Skeletal muscle tissue (tissue), 4 donors: ENCODE results near the gene ZNF497. TPM values are rescaled to one million over a fixed set of nuclear protein-coding genes. Genes with fewer than 3 reads are reported as not detected.
"Not testable (repeated sequence)": the region's sequence is repeated elsewhere in the genome, so short reads cannot be mapped to it uniquely, and the experiment has no call there.

Experiments used
- H3K27ac ChIP-seq: one replicate; pipeline ENCODE4 v1.7.0; 2013; ENCODE audit warnings: mild to moderate bottlenecking, low read depth, low read length, inconsistent platforms
- H3K27me3 ChIP-seq, 3 donors: one replicate each; pipeline ENCODE4 v1.7.0; 2013; ENCODE audit warnings: low read length in 3 of 3; ENCODE audit not compliant: control insufficient read depth in 3 of 3, insufficient read depth in 3 of 3
- H3K36me3 ChIP-seq, 3 donors: one replicate each; pipeline ENCODE4 v1.7.0; 2013; ENCODE audit warnings: low read length in 3 of 3; ENCODE audit not compliant: control insufficient read depth in 3 of 3, insufficient read depth in 3 of 3
- H3K4me1 ChIP-seq, 3 donors: one replicate each; pipeline ENCODE4 v1.7.0; 2013; ENCODE audit warnings: low read length in 3 of 3, mild to moderate bottlenecking in 3 of 3; ENCODE audit not compliant: control insufficient read depth in 3 of 3, insufficient read depth in 3 of 3
- H3K4me3 ChIP-seq, 3 donors: one replicate each; pipeline ENCODE4 v1.7.0; 2013; ENCODE audit warnings: low read length in 3 of 3
- H3K9ac ChIP-seq, 3 donors: one replicate each; pipeline ENCODE4 v1.7.0; 2013; ENCODE audit warnings: low read length in 3 of 3, mild to moderate bottlenecking in 3 of 3, moderate library complexity in 2 of 3, low read depth in 1 of 3
- H3K9me3 ChIP-seq, 3 donors: one replicate each; pipeline ENCODE4 v1.7.0; 2013; ENCODE audit warnings: low read length in 3 of 3; ENCODE audit not compliant: control insufficient read depth in 3 of 3
- total RNA-seq: library from RNA; depleted of rRNA; stranded (reverse); fragments of >200 nt; gene quantifications from one replicate; pipeline ENCODE4 v1.2.3, GENCODE V29; 2014
- donor health status: Osteomylitis.

The ZNF497 gene
- total RNA-seq, 1 donor from 2014 or later = 2.1 TPM

DNA sequence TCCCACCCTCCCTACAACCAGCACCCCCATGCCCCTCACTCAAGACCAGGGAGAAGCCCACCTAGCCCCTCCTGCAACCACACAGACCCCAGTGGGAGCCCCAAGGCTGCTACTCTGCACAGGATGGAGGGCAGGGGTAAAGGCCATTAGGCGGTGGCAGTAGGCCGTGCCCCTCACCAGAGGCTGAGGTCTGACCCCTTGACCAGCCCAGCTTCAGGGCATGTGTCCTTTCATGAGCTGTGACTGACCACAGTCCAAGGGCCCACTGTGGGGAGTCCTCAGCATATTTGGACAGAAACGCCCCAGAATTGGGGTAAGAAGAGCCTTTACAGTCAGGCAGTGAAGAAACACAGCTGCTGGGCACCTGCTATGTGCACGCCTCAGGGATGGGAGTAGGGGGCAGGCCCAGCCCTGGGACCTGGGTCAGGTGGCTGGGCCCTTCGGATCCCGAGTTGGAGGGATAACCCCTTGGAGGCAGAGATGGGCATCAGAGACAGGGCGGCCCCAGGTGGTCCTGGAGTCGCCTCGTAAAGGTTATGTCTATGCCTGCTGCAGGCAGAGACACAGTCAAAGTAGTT is 22.9 kb upstream of the ZNF497 start:
- Histone ChIP-seq H3K27me3 (no peaks in the 10 kb centered on the region), H3K9ac (peak overlapping the region; percentile 97 to 99 (median 98)), H3K4me1 (peaks cover 30 to 41% (median 40%) of the 10 kb centered on the region in 3 donors), H3K9me3 (no peaks in the 10 kb centered on the region), H3K4me3 (peak overlapping the region; percentile 71 to 95 (median 91)), H3K27ac (peak overlapping the region; percentile 98), H3K36me3 (peaks cover 7 to 11% (median 9%) of the 10 kb centered on the region in 3 donors)

- Histone ChIP-seq H3K27ac (no peak overlapping the region), H3K4me1 (peaks cover 41 to 54% (median 51%) of the 10 kb centered on the region in 3 donors), H3K36me3 (peaks cover under 1 to 2% (median under 1%) of the 10 kb centered on the region in 3 donors), H3K4me3 (no peak overlapping the region), H3K27me3 (no peaks in the 10 kb centered on the region), H3K9me3 (no peaks in the 10 kb centered on the region), H3K9ac (no peak overlapping the region)
Measured at GRCh38 chr19:58382997-58383603, 20.5 kb upstream of the ZNF497 start.

DNA sequence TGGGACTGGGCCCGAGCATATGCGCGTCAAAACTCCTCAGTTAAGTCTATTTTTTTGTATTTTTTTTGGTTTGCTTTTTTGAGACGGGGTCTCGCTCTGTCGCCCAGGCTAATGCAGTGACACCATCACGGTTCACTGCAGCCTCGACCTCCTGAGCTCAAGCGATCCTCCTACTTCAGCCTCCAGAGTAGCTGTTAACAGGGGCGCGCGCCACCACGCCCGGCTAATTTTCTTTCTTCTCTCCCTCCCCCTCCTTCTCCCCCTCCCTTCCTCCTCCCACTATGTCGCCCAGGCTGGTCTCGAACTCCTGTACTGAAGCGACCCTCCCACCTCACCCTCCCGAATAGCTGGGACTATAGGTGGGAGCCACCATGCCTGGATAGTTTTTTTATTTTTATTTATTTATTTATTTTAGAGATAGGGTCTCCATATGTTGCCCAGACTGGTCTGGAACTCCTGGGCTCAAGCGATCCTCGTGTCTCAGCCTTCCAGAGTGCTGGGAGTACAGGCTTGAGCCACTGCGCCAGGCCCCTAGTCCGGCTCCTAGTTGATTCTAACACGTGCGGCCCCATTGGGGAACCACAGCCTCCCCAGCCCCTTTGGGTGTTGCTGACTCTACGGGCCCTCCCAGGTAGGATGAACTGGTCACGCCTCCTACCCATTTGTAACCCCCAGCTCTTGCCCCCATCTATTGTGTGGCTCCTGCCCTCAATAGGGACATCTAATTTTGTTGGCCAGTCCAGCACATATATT is 19.1 kb upstream of the ZNF497 start:
- Histone ChIP-seq H3K27me3 (no peaks in the 10 kb centered on the region), H3K9ac (peak overlapping the region; percentile 69 to 94 (median 89)), H3K9me3 (no peaks in the 10 kb centered on the region), H3K4me1 (peaks cover 34 to 46% (median 44%) of the 10 kb centered on the region in 3 donors), H3K36me3 (no peaks in the 10 kb centered on the region), H3K27ac (peak overlapping the region; percentile 85), H3K4me3 (peak overlapping the region; percentile 90 to 94 (median 90))

DNA sequence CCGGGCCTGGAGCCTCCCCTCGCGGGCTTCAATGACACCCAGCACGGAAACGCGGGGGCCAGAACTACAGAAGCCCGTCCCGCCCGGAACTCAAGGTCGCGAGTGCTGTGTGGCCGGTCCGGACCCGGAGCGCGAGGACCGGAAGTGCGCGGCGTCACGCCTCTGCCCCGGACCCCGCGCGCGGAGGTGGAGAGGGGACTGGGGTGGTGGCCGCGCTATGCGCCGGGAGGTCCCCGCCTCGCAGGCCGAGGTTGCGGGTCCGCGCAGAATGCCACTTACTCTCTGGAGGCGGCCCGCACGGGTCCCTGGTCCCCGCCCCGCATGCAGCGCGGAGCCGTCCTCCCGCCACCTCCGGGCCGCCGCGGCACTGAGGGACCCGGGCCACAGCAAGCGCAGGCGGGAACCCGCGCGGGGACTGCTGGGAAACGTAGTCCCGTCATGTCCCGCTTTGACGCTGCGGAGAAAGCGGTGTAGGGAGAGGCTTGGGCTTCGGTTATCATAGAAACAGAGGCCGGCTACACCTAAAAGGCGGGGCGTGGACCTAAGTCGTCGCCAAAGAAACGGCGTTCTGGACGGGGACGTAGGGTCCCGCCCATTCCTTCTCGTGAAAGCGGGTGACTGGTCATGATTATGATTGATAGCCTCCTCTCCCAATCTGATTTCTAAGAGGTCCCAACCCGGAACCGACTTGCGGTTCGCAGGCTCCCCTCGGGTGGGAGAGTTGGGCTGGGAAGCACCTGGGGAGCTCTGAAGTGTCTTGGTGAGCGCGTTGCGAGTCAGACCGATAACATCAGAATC is 18.3 kb upstream of the ZNF497 start, which contains the start of gene ZNF837:
Gene ZNF837 (minus strand): TSS at position 369 of the 798 bp plus-strand sequence. CDS start 11,698 bp downstream, outside the sequence.
- Histone ChIP-seq H3K36me3 (no peaks in the 10 kb centered on the region), H3K9me3 (no peaks in the 10 kb centered on the region), H3K4me1 (peaks cover 31 to 39% (median 37%) of the 10 kb centered on the region in 3 donors), H3K27ac (peak within 1 kb of the TSS; percentile 85), H3K27me3 (no peaks in the 10 kb centered on the region), H3K4me3 (peak within 1 kb of the TSS; percentile 90 to 94 (median 90)), H3K9ac (peak within 1 kb of the TSS; percentile 83 to 94 (median 89))

DNA sequence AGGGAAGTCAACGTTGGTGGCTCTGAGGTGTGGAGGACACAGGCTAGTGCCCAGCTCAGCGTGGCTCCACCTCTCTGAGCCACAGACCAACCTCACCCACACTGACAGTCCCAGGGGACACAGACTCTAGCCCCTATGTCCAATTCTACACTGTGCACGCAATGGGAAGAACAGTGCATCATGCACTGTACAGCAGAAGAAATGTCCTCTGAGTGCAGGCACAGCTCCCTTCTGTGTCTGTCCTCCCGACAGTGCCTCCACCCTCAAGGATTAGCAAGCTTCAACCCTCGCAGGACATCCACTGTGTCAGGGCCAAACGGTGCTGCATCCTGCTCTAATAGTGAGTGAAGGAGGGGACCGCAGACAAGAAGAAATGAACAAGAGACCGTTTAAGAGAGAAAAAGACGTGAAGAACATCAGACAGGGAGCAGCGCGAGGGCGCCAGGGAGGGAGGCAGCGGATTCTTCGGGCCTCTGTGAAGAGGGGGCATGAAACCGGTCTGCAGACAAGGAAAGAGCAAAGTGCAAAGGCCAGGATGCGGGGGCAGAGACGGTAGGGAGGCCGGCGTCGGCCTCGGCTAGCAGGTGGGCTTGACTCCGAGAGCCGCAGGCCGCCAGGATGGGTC is 17.6 kb upstream of the ZNF497 start:
- H3K4me1 ChIP-seq = peaks cover 24 to 31% (median 30%) of the 10 kb centered on the region in 3 donors
- H3K27ac ChIP-seq = peak overlapping the region; percentile 85
- peak overlapping the region; percentile 83 to 94 (median 89) for H3K9ac ChIP-seq
- H3K27me3 ChIP-seq = no peaks in the 10 kb centered on the region
- H3K36me3 ChIP-seq = no peaks in the 10 kb centered on the region
- no peaks in the 10 kb centered on the region for H3K9me3 ChIP-seq
- H3K4me3 ChIP-seq = peak overlapping the region; percentile 90 to 94 (median 90)

DNA sequence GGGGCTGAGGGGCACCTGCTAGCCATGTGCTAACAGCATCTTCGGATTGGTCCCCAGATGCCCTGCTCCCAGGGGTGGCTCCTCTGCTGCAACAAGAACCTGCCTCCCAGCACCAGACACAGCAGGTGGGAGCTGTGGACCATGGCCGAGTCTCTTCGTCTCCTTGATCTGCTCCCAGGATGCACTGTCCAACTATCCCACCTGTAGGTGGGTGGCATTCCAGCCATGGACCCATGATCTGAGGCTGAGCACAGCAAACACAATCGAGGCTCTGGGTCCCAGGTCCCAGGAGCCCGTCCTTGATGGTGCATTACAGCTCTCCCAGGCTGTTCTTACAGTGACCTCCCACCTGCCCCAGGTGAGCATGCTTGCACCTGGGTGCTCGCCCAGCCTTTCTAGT is 16.7 kb upstream of the ZNF497 start:
- Histone ChIP-seq H3K4me1 (peaks cover 24 to 26% (median 24%) of the 10 kb centered on the region in 3 donors), H3K27me3 (no peaks in the 10 kb centered on the region), H3K27ac (no peak overlapping the region), H3K9me3 (no peaks in the 10 kb centered on the region), H3K4me3 (peak overlapping the region in 2 of 3 donors; percentile 49 to 90), H3K36me3 (no peaks in the 10 kb centered on the region), H3K9ac (no peak overlapping the region)

GRCh38 chr19:58376724-58377123 is 14.2 kb upstream of the ZNF497 start:
- H3K4me3 ChIP-seq, H3K27ac ChIP-seq, H3K27me3 ChIP-seq, H3K9me3 ChIP-seq, H3K36me3 ChIP-seq, H3K9ac ChIP-seq: not testable (repeated sequence)
- H3K4me1 ChIP-seq = peaks cover 17 to 20% (median 19%) of the 10 kb centered on the region in 3 donors

- Histone ChIP-seq H3K27ac (no peak overlapping the region), H3K9ac (no peak overlapping the region), H3K36me3 (peaks cover 0 to 2% (median 0%) of the 10 kb centered on the region in 3 donors)
Measured at GRCh38 chr19:58374200-58374599, 11.6 kb upstream of the ZNF497 start.

More at GRCh38 chr19:58374200-58374599, 11.6 kb upstream of the ZNF497 start:
- H3K27me3 ChIP-seq = no peaks in the 10 kb centered on the region
- H3K9me3 ChIP-seq = no peaks in the 10 kb centered on the region
- H3K4me3 ChIP-seq = no peak overlapping the region
- peaks cover 2 to 3% (median 3%) of the 10 kb centered on the region in 3 donors for H3K4me1 ChIP-seq
